HL-60 (cell line): ENCODE measurements around the gene ZNF789.

Source experiments
- POLR2AphosphoS5 ChIP-seq: IDR thresholded peaks from 2 replicates; pipeline ENCODE4 v1.6.1; 2012; ENCODE audit warnings: low read depth
- TF ChIP-seq, protein P1 (sequence below): IDR thresholded peaks from one replicate; pipeline ENCODE4 v1.5.1; 2011; ENCODE audit warnings: low read length, control low read depth, inconsistent platforms; ENCODE audit not compliant: insufficient read depth
- TF ChIP-seq, protein P2 (sequence below): IDR thresholded peaks from 2 replicates; pipeline ENCODE4 v1.6.1; 2012; ENCODE audit warnings: low read depth; ENCODE audit not compliant: insufficient replicate concordance

DNA sequence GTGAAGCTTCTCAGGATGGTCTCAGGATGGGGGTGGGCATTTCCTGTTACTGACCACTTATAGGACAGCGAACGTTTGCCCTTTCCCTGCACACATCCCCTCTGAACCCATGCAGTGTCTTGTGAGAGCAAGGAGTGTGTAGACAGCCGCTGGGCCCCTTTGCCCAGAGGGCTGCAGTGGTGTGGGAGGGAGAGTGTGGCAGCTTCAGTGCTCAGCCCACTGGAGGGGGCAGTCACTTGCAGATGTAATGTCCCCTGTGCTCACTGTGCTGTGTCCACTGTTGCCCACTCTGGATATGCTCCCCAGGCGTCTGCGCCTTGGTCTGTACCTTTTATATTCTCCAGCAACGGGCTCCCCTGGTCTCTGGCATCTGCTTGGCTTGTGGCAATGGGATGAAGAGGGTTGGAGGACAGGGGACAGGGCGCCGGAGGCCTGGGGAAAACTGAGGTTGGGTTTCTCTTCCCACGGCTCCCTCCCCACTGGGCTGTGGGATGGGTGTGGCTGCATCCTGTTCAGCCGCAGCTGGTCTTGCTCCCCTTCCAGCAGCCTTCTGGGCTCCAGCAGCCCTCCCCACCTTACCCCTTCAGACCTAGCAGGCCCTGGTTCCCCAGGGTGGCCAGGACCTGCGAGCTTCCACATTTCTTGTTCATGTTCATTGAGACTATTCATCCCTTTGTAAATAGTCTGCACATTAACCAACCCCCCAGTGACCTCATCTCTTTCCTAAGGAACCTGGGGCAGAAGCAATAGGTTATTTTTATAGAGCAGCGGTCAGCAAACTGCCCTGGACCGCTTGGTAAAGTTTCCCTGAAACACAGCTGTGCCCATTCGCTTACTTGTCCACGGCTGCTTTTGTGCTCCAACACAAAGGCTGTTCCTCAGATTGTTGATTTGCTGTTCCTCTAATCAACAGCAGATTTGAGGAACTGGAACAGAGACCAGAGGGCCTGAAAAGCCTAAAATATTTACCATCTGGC, 6.1 kb downstream of the ZNF789 start:
- TF ChIP-seq, protein P1, sequence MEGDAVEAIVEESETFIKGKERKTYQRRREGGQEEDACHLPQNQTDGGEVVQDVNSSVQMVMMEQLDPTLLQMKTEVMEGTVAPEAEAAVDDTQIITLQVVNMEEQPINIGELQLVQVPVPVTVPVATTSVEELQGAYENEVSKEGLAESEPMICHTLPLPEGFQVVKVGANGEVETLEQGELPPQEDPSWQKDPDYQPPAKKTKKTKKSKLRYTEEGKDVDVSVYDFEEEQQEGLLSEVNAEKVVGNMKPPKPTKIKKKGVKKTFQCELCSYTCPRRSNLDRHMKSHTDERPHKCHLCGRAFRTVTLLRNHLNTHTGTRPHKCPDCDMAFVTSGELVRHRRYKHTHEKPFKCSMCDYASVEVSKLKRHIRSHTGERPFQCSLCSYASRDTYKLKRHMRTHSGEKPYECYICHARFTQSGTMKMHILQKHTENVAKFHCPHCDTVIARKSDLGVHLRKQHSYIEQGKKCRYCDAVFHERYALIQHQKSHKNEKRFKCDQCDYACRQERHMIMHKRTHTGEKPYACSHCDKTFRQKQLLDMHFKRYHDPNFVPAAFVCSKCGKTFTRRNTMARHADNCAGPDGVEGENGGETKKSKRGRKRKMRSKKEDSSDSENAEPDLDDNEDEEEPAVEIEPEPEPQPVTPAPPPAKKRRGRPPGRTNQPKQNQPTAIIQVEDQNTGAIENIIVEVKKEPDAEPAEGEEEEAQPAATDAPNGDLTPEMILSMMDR = no peak
- TF ChIP-seq, protein P2, sequence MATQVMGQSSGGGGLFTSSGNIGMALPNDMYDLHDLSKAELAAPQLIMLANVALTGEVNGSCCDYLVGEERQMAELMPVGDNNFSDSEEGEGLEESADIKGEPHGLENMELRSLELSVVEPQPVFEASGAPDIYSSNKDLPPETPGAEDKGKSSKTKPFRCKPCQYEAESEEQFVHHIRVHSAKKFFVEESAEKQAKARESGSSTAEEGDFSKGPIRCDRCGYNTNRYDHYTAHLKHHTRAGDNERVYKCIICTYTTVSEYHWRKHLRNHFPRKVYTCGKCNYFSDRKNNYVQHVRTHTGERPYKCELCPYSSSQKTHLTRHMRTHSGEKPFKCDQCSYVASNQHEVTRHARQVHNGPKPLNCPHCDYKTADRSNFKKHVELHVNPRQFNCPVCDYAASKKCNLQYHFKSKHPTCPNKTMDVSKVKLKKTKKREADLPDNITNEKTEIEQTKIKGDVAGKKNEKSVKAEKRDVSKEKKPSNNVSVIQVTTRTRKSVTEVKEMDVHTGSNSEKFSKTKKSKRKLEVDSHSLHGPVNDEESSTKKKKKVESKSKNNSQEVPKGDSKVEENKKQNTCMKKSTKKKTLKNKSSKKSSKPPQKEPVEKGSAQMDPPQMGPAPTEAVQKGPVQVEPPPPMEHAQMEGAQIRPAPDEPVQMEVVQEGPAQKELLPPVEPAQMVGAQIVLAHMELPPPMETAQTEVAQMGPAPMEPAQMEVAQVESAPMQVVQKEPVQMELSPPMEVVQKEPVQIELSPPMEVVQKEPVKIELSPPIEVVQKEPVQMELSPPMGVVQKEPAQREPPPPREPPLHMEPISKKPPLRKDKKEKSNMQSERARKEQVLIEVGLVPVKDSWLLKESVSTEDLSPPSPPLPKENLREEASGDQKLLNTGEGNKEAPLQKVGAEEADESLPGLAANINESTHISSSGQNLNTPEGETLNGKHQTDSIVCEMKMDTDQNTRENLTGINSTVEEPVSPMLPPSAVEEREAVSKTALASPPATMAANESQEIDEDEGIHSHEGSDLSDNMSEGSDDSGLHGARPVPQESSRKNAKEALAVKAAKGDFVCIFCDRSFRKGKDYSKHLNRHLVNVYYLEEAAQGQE = no peak
- TF ChIP-seq POLR2AphosphoS5 = no peak
